OCI-LY3 (cell line): ENCODE results near the gene ITM2C.

Experiments
- EZH2phosphoT487 ChIP-seq: fragments of 200-600 bp; shearing (Covaris generic); IDR thresholded peaks from 2 replicates; pipeline ENCODE4 v1.6.1; 2018; ENCODE audit warnings: antibody characterized with exemption, mixed run types, low read depth
- TF ChIP-seq, protein P1 (sequence below): fragments of 200-600, 300-600 bp; sonication (generic); IDR thresholded peaks from 2 replicates; pipeline ENCODE4 v1.5.1; 2014; ENCODE audit warnings: antibody characterized with exemption, low read length, low read depth

- TF ChIP-seq, protein P1, sequence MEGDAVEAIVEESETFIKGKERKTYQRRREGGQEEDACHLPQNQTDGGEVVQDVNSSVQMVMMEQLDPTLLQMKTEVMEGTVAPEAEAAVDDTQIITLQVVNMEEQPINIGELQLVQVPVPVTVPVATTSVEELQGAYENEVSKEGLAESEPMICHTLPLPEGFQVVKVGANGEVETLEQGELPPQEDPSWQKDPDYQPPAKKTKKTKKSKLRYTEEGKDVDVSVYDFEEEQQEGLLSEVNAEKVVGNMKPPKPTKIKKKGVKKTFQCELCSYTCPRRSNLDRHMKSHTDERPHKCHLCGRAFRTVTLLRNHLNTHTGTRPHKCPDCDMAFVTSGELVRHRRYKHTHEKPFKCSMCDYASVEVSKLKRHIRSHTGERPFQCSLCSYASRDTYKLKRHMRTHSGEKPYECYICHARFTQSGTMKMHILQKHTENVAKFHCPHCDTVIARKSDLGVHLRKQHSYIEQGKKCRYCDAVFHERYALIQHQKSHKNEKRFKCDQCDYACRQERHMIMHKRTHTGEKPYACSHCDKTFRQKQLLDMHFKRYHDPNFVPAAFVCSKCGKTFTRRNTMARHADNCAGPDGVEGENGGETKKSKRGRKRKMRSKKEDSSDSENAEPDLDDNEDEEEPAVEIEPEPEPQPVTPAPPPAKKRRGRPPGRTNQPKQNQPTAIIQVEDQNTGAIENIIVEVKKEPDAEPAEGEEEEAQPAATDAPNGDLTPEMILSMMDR = no peak
- TF ChIP-seq EZH2phosphoT487 = no peak
These were observed 2.5 kb upstream of the ITM2C start for GRCh38 chr2:230862292-230862691.
